GM19351 (cell line): ENCODE results near the gene KIF26B.
"Not testable (repeated sequence)": the region's sequence is repeated elsewhere in the genome, so short reads cannot be mapped to it uniquely, and the experiment has no call there.

ENCODE experiments used
- ATAC-seq: cut with Tn5 transposase; IDR thresholded peaks from one replicate; pipeline ENCODE4 v1.9.1; 2021; ENCODE audit warnings: mild to moderate bottlenecking, moderate library complexity; ENCODE audit not compliant: unreplicated experiment

The KIF26B gene

DNA sequence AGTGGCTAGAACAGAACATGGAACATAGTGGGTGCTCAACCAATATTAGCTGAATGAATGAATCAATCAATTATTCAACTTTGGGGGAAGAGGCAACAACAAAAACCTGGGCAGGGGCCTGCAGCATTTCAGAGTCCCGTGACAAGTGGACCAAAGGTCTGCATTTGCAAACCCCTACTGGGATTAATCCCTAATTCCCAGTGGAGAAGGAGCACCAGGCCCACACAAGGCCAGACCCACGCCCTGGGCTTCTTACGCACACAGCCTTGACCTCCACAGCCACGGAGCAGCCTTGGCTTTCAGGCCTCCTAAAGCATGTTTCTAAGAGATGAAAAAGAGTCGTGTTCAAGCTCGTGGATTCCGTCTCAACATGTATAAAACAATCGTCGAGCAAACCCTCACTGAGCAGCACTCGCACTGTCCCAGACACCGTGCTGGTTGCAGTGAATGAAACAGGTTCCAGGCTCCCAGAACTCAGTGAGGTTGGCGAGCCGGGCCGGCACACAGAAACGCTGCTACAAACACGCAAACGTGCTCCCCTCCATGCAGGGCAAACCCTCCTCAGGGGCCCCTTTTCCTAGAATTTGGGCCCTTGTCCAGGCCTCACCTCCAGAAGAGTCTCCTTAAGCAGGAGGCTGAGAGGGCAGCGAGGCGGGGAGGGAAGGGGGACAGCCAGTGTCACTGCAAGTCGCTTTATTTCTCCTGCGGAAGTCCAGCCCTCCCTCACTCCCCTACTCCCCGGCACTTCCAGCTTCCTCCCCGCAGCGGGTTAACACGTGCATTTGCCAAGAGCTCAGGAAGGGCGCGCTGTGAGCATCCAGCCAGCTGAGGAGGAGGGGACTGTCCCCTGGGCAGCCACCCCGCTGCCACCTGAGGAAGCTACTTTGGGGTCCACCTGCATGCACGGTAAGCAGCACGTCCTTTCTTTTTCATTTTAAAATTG lies 556.4 kb downstream of the KIF26B start:
- no peak for ATAC-seq

GRCh38 chr1:245714027-245714426 lies 559.2 kb downstream of the KIF26B start:
- ATAC-seq, result not testable (repeated sequence)

DNA sequence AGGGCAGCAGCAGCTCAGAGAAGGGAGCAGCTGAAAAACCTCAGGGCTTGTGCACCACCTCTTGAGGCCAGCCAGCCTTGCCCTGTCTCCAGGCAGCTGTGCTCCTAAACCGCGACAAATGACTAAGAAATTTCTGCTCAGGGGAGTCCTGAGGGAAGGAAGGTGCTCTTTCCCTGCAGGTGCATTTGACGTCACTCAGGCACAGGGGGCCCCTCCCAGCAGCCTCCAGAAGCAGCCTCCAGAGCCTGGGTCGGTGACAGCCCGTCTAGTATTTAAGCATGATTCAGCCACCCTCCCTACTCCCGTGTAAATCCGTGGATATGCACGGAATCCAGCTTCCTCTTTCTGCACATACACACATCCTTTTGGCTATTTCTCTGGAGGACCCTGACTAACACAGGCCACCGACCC lies 560.5 kb downstream of the KIF26B start:
- ATAC-seq, result no peak

GRCh38 chr1:245715970-245716369 lies 561.2 kb downstream of the KIF26B start:
- no peak for ATAC-seq

DNA sequence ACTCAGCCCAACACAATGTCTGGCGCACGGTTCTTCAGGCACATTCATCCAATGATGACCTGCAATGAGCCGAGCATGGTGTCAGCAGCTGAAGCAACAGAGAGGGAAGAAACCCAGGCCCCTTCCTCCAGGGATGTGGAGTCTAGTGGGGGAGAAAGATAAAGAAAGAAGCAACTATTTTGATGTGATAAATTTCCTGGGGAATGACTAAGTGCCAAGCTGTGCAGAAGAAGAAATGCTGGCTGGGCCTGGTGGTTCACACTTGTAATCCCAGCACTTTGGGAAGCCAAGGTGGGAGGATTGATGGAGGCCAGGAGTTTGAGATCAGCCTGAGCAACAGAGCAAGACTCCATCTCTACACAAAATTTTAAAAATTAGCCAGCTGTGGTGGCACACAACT lies 561.8 kb downstream of the KIF26B start:
- ATAC-seq, result no peak

DNA sequence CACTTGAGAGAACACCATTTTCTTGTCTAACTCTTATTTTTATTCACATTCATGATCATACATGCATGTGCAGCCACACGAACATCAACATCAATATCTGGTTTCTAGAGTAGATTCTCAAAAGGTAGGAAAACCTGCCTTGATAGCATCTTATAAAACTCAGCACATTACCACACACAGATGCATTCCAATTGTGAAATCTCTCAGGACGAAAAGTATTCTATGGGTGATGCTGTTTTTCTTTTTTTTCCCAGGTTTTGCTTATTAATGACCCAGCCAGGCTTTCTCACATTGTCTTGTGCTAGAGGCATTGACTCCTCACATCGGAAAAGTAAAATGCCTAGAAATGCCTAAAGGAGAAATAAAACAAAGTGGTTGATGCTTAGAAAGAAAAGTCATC lies 562.8 kb downstream of the KIF26B start:
- ATAC-seq, result no peak

GRCh38 chr1:245718123-245718522 lies 563.3 kb downstream of the KIF26B start:
- ATAC-seq, result no peak

DNA sequence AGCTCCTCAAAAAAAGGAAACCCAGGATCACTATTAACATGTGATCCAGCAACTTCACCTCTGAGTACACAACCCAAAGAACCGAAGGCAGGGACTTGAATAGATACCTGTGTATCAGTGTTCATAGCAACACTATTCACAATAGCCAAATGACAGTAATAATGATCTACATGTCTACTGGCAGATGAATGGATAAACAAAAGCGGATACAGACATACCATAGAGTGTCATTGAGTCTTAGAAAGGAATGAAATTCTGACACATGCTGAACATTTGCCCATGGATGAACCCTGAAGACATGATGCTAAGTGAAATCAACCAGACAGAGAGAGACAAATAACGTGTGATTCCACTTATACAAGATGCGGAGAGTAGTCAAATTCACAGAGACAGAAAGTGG lies 564.2 kb downstream of the KIF26B start:
- ATAC-seq, result no peak

GRCh38 chr1:245721488-245721887 lies 566.7 kb downstream of the KIF26B start:
- no peak for ATAC-seq

DNA sequence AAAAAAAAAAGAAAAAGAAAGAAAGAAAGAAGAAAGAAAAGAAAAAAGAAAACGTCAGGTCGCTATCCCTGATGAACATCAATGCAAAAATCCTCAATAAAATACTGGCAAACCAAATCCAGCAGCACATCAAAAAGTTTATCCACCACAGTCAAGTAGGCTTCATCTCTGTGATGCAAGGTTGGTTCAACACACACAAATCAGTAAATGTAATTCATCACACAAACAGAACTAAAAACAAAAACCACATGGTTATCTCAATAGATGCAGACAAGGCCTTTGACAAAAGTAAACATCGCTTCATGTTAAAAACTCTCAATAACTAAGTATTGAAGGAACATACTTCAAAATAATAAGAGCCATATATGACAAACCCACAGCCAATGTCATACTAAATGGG lies 573.2 kb downstream of the KIF26B start:
- not testable (repeated sequence) for ATAC-seq

DNA sequence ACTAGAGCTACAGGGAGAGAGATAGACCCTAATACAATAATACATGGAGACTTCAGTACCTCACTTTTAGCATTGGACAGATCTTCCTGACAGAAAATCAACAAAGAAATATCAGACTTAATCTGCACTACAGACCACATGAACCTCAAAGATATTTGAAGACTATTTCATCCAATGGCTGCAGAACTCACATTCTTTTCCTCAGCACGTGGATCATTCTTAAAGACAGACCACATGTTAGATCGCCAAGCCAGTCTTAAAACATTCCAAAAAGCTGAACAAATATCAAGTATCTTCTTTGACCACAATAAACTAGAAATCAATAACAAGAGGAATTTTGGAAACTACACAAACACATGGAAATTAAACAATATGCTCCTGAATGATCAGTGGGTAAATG lies 576.0 kb downstream of the KIF26B start:
- no peak for ATAC-seq

- not testable (repeated sequence) for ATAC-seq
Measured at GRCh38 chr1:245740336-245740735, 585.6 kb downstream of the KIF26B start.

- no peak for ATAC-seq
Measured at GRCh38 chr1:245742896-245743295, 588.1 kb downstream of the KIF26B start.

GRCh38 chr1:245748240-245748639 lies 593.5 kb downstream of the KIF26B start:
- ATAC-seq, result no peak

DNA sequence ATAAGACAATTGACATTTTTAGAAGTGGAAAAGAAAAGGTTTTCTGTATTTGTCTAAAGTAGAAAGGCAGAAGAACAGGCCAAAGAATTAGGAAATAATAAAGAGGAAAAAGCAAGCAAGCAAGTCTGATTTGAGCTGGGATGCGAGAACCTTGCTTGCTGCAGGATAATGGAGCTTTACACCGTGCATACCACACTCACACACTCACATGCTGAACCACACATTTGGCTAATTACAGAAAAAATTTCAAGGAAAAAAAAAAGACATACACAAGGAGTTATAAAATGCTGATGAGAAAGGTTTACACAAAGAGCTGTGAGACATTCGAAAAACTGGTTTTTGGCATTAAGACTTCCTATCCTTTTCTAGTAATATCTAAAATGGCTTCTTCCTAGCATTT lies 593.9 kb downstream of the KIF26B start:
- ATAC-seq, result no peak

- no peak for ATAC-seq
Measured at GRCh38 chr1:245749053-245749452, 594.3 kb downstream of the KIF26B start.

DNA sequence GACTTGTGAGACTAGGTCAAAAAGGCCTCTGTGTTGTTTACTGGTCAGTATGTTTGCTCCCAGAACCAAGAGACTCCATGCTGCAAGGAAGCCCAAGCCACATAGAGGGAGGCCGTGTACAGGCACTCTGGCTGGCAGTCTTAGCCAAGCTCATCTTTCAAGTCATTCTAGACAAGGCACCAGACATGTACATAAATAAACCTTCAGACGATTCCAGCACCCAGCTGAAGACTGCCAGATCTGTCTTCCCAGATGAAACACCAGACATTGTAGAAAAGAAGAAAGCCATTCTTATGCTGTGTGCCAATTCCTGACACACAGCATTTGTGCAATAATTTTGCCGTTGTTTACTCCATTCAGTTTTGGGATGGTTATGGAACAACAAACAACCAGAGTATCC lies 595.5 kb downstream of the KIF26B start:
- ATAC-seq, result no peak

- ATAC-seq, result no peak
Measured at GRCh38 chr1:245751116-245751515, 596.3 kb downstream of the KIF26B start.

DNA sequence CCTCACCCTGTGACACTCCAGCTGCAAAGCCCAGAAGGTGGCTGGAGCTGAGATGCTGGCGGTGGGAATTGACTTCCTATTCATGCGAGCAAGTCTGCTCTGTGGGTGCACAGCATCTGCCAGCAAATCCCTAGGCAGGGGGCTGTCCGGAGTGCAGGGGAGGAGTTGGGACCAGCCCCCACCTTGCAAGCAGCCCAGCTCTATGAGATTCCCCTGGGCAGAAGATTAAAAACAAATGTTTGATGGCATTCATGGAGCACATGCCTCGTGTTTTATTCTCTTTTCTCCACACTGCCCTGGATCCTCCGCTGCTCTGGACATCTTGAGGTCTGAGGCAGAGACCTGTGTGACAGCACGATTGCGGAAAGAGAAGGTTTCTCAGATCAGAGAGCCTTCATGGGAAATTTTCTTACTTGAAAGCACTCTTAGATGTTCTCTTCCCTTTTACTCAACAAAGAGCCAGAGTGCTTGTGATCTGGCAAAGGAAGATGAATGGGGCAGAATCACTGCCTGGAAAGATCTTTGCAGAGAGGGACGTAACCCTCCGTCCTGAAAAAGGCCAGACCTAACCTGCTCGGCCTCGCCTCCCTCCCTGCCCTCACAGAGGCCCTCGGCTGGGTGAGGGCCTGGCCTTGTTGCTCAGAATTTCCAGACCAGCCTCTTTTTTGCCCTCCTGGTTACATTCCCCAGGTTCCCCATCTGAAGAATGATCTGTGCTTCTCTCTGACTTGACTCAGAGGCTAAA lies 597.1 kb downstream of the KIF26B start:
- no peak for ATAC-seq

GRCh38 chr1:245752561-245752960 lies 597.8 kb downstream of the KIF26B start:
- no peak for ATAC-seq

GRCh38 chr1:245753807-245754206 lies 599.0 kb downstream of the KIF26B start:
- no peak for ATAC-seq

DNA sequence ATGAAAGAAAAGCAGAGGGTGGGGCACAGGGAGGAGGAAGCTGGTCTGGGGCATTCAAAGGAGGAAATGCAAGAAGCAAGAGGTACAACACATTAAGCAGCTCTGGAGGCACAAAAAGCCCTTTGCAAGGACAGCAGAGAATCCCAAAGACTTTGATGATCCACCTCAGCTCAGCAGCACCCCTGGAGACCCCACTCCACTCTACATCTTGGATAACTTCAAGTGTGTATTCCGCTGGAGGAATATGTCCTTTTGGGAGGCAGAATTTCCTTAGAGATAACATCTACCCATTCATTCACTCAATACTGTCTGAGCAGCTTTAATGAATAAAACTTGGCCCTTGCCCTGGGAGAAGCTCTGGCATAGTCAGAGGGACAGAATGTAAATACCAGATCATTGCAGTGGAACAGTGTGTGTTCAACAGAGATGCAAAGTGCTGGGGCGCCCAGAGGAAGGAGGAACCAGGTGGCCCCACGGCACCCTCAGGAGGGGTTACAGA lies 599.7 kb downstream of the KIF26B start:
- no peak for ATAC-seq
